GM18858 (cell line): Measurements from ENCODE around the gene GSC.

Experiments
- ATAC-seq: cut with Tn5 transposase; IDR thresholded peaks from one replicate; pipeline ENCODE4 v1.9.1; 2021; ENCODE audit not compliant: unreplicated experiment

Gene GSC

DNA sequence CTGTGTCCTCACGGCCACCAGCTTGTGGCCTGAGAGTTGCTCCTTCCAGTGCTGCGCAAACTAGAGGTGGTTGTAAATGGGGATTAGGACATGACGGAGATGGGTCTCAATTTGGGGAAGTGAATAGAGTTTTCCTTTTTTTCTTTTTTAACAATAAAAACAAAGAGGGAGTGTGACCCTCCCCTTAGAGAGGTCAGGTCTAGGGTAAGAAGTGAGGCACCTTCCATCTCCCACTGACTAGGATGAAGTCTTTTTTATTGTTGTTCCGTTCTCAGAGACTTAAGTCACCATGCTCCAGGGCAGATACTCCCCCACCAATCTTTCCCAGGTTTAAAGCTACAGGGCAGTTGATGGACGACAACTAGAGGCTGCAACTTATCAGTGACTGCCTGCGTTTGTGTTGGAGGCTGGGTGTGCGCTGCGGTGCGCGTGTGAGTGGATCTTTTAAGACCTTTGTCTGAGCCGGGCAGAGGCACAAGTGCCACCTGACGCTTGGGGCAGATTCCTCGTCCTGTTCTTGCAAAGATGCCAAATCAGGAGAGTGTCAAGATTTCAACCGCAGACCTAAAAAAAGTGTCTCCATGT is 2.1 kb upstream of the GSC start:
- ATAC-seq, result no peak

GRCh38 chr14:94771158-94771905 is 1.4 kb upstream of the GSC start:
- ATAC-seq, result no peak

DNA sequence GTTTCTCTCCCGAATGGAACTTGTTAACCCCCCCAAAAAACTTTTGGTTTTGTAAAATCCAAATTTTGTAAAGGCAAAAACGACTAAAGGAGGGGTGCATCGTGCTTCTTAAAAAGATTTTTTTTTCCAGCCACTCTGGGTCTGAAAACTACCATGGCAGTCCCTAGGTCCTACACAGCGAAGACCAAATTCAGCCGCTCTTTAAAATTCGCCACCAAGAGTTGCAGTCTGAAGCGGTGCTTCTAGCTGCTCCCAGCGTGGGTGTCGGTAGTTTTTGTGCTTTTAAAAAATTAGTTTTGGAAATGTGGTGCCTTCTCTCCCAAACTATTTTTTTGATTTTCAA is 873 bp upstream of the GSC start:
- no peak for ATAC-seq

- ATAC-seq, result no peak
Measured at GRCh38 chr14:94770251-94770749, 387 bp upstream of the GSC start.

- ATAC-seq, result no peak
Measured at GRCh38 chr14:94768521-94769390, 1.2 kb downstream of the GSC start.

GRCh38 chr14:94768141-94768520 is 1.8 kb downstream of the GSC start:
- no peak for ATAC-seq

DNA sequence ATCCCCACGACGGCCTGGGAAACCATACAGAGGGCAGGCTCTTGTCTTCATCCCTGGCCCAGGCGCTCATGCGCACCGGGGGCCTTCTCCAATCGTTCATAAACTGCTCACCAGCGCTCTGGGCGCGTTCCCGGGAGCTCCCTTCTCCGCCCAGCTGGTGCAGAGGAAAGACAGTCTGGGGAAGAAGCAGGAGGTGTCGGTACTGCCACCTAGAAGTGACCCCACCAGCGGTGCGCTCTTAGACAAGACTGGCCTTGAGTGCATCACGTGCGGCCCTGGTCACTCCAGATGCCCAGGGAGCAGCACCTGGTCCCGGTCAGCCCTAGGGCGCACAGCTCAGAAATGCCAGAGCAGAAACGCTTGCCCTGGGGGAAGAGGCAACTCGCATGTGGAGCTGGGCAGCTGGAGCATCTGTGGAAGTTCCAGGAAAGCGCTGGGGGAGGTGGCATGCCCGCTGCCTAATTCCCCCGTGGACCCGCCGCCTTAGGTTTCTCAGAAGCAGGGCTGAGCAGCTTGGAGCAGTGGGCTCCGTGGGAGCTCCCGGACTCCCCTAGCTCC is 2.5 kb downstream of the GSC start:
- ATAC-seq, result no peak

- no peak for ATAC-seq
Measured at GRCh38 chr14:94764573-94764972, 5.3 kb downstream of the GSC start.

DNA sequence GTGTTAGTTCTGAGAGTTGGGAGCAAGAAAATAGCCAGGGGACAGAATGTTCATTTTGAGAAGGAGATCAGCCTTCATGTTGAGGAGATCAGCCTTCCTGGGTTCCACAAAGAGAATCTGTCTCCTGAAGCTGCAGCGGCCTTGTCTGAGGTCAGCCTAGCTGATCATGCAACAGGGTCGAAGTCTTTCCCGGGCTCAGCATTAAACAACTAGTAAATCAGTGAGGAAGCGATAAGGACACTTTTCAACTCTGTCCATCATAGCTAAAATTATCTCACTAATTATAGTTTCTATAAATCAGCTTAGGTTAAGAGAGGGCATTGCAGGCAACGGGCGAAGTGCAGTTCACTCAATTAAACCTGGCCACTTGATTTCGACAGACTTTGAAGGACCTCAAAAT is 7.5 kb downstream of the GSC start:
- no peak for ATAC-seq

- no peak for ATAC-seq
Measured at GRCh38 chr14:94761997-94762377, 7.9 kb downstream of the GSC start.

- no peak for ATAC-seq
Measured at GRCh38 chr14:94761348-94761996, 8.4 kb downstream of the GSC start.

- ATAC-seq, result no peak
Measured at GRCh38 chr14:94756310-94756882, 13.5 kb downstream of the GSC start.

DNA sequence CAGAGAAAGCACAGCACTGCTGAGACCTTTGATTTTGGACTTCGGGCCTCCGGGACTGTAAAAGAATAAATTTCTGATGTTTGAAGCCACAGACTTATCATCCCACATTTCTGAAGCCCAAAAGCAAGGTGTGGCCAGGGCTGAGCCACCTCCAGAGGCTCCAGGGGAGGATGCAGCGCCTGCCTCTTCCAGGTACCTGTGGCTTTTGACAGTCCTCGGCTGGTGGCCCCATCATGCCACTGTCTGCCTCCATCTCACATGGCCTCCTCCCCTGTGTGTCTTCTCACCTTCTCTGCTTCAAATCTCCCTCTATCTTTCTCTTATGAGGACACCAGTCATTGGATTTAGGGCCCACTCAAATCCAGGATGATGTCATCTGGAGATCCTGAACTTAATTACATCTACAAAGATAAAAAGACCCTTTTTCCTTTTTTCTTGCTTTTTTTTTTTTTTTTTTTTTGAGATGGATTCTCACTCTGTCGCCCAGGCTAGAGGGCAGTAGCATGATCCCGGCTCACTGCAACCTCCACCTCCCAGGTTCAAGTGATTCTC is 15.4 kb downstream of the GSC start:
- ATAC-seq, result no peak

GRCh38 chr14:94752591-94753436 is 17.1 kb downstream of the GSC start:
- no peak for ATAC-seq

DNA sequence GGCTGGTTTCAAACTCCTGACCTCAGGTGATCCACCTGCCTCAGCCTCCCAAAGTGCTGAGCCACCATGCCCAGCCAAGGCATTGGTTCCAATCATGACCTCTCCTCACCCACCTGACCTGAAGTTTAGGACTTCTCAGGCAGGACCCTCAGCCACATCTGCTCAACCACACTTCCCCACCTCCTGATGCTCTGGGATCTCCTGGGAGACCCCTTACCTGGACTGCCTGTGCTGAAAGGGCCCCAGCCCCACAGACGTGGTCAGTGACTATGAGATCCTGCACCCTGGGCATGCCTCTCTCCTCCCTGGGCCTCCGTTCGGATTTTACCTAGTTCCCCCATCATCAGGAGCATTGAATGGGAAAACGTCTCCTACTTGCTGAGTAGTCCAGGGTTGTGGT is 18.0 kb downstream of the GSC start:
- ATAC-seq, result no peak

- no peak for ATAC-seq
Measured at GRCh38 chr14:94751321-94751720, 18.6 kb downstream of the GSC start.

- ATAC-seq, result no peak
Measured at GRCh38 chr14:94750371-94750770, 19.5 kb downstream of the GSC start.

GRCh38 chr14:94748667-94749347 is 21.1 kb downstream of the GSC start:
- no peak for ATAC-seq

DNA sequence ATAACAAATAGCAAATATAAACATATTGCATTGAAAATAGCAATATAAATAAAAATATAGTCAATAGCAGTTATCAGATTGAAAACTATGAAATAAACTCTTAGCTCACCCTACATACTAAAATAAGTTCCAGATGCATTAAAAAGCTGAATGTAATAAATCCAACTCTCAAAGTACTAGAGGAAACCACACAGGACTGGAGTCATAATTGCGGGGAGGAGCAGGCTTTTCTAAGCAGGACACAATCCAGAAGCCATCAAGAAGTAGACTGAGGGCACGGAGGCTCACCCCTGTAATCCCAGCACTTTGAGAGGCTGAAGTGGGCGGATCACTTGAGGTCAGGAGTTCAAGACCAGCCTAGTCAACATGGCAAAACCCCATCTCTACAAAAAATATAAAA is 22.2 kb downstream of the GSC start:
- ATAC-seq, result no peak
